ENCODE results near the gene MLLT11. TPM values are rescaled to one million over a fixed set of nuclear protein-coding genes. Genes with fewer than 3 reads are reported as not detected.

The MLLT11 gene
- total RNA-seq, 2 experiments from 2014 or later, result 4.7 to 4.8 TPM

GRCh38 chr1:151108331-151108730 lies 48.1 kb downstream of the MLLT11 start:
- Histone ChIP-seq H3K27ac (ENCODE audit: low read depth, low read length, poor library complexity, severe bottlenecking) (no peak overlapping the region), H3K9me3 (ENCODE audit: low read length) (no peaks in the 10 kb centered on the region), H3K36me3 (ENCODE audit: insufficient read depth, low read length) (peaks cover 5% of the 10 kb centered on the region; the same call in 1 of the 2 replicates), H2AFZ (ENCODE audit: low read length) (no peak overlapping the region), H4K20me1 (ENCODE audit: insufficient read depth, low read length) (no peaks in the 10 kb centered on the region), H3K4me1 (ENCODE audit: insufficient read depth, low read length, poor library complexity, severe bottlenecking) (no peaks in the 10 kb centered on the region), H3K4me2 (ENCODE audit: low read length) (no peak overlapping the region), H3K79me2 (ENCODE audit: insufficient read depth, low read depth, low read length) (no peaks in the 10 kb centered on the region), H3K9me2 (ENCODE audit: insufficient read depth, low read length) (no peaks in the 10 kb centered on the region), H3K4me3 (ENCODE audit: low read depth, low read length, poor library complexity, severe bottlenecking) (no peak overlapping the region)
- no peak for DNase-seq (ENCODE audit: low spot score)
- POLR2A ChIA-PET, result no interaction called here
- CTCF ChIA-PET (ENCODE audit: unreplicated experiment), result no interaction called here
- BruUV-seq (replicated peaks), result no TSS peak
- intact Hi-C loops (cut with micrococcal nuclease; ENCODE audit: unreplicated experiment), result no loop called here
- TF ChIP-seq EZH2phosphoT487 (IDR thresholded peaks at IDR 0.05; ENCODE audit: borderline replicate concordance, low read depth, low read length), result no peak
- TF ChIP-seq CTCF (conservative IDR thresholded peaks at IDR 0.05; ENCODE audit: low read length), result no peak

- Histone ChIP-seq H3K9me3 (ENCODE audit: low read length) (no peaks in the 10 kb centered on the region), H3K36me3 (ENCODE audit: insufficient read depth, low read length) (peaks cover 9% of the 10 kb centered on the region), H3K27ac (ENCODE audit: low read depth, low read length, poor library complexity, severe bottlenecking) (no peak overlapping the region), H3K79me2 (ENCODE audit: insufficient read depth, low read depth, low read length) (no peaks in the 10 kb centered on the region), H4K20me1 (ENCODE audit: insufficient read depth, low read length) (no peaks in the 10 kb centered on the region), H2AFZ (ENCODE audit: low read length) (no peak overlapping the region), H3K4me1 (ENCODE audit: insufficient read depth, low read length, poor library complexity, severe bottlenecking) (no peaks in the 10 kb centered on the region), H3K4me2 (ENCODE audit: low read length) (no peak overlapping the region), H3K9me2 (ENCODE audit: insufficient read depth, low read length) (no peaks in the 10 kb centered on the region), H3K4me3 (ENCODE audit: low read depth, low read length, poor library complexity, severe bottlenecking) (no peak overlapping the region)
- no peak for DNase-seq (ENCODE audit: low spot score)
- BruUV-seq (replicated peaks), result no TSS peak
- TF ChIP-seq CTCF (conservative IDR thresholded peaks at IDR 0.05; ENCODE audit: low read length), result no peak
- no peak for TF ChIP-seq EZH2phosphoT487 (IDR thresholded peaks at IDR 0.05; ENCODE audit: borderline replicate concordance, low read depth, low read length)
- CTCF ChIA-PET (ENCODE audit: unreplicated experiment), result interaction anchor here (0.6 kb wide), 1 partner anchor 477 kb away, joined by 4 read pairs; no protein-coding TSS in a partner anchor
- POLR2A ChIA-PET, result interaction anchor here (0.7 to 0.9 kb wide), 4 partner anchors 8 to 43 kb away, joined by 3 to 7 read pairs (median 4); partner anchors contain the start of gene GABPB2
- intact Hi-C loops (cut with micrococcal nuclease; ENCODE audit: unreplicated experiment), result no loop called here
Measured at GRCh38 chr1:151113877-151114276, 53.7 kb downstream of the MLLT11 start.

Small RNA genes lying within 50 kb of the gene (small RNA-seq; reads per million reads assigned to genes)
- not detected for gene RNU6-884P

Other genes starting within 250 kb of the MLLT11 start
- gene ARNT, start 183.8 kb upstream of the MLLT11 start, total RNA-seq (2014; rRNA removed; shearing (Covaris generic)), result 14.1 and 21.9 TPM in 2 replicates
- 29.7 and 32.6 TPM in 2 replicates for gene ARNT, start 183.8 kb upstream of the MLLT11 start, total RNA-seq (2022)
- not detected in 2 replicates for gene CTXND2, start 173.3 kb upstream of the MLLT11 start, total RNA-seq (2014; rRNA removed; shearing (Covaris generic))
- gene CTXND2, start 173.3 kb upstream of the MLLT11 start, total RNA-seq (2022), result not detected in 2 replicates
- 42.3 and 66.8 TPM in 2 replicates for gene SETDB1, start 134.0 kb upstream of the MLLT11 start, total RNA-seq (2014; rRNA removed; shearing (Covaris generic))
- gene SETDB1, start 134.0 kb upstream of the MLLT11 start, total RNA-seq (2022), result 73.6 and 81.1 TPM in 2 replicates
- 50.9 and 64.7 TPM in 2 replicates for gene CERS2, start 85.6 kb upstream of the MLLT11 start, total RNA-seq (2014; rRNA removed; shearing (Covaris generic))
- gene CERS2, start 85.6 kb upstream of the MLLT11 start, total RNA-seq (2022), result 92.8 and 96.6 TPM in 2 replicates
- gene ANXA9, start 78.1 kb upstream of the MLLT11 start, total RNA-seq (2014; rRNA removed; shearing (Covaris generic)), result 0.67 and 1.1 TPM in 2 replicates
- gene ANXA9, start 78.1 kb upstream of the MLLT11 start, total RNA-seq (2022), result 0.39 and 0.65 TPM in 2 replicates
- gene MINDY1, start 53.5 kb upstream of the MLLT11 start, total RNA-seq (2014; rRNA removed; shearing (Covaris generic)), result 3.8 and 8.5 TPM in 2 replicates
- gene MINDY1, start 53.5 kb upstream of the MLLT11 start, total RNA-seq (2022), result 10.2 and 13.8 TPM in 2 replicates
- 15.4 and 18.8 TPM in 2 replicates for gene PRUNE1, start 51.9 kb upstream of the MLLT11 start, total RNA-seq (2014; rRNA removed; shearing (Covaris generic))
- gene PRUNE1, start 51.9 kb upstream of the MLLT11 start, total RNA-seq (2022), result 20.4 and 20.8 TPM in 2 replicates
- 1.6 and 2.1 TPM in 2 replicates for gene BNIPL, start 23.8 kb upstream of the MLLT11 start, total RNA-seq (2014; rRNA removed; shearing (Covaris generic))
- 0.74 and 3.2 TPM in 2 replicates for gene BNIPL, start 23.8 kb upstream of the MLLT11 start, total RNA-seq (2022)
- 0.54 TPM in 1 of 2 replicates, not detected in the other for gene C1orf56, start 12.6 kb upstream of the MLLT11 start, total RNA-seq (2014; rRNA removed; shearing (Covaris generic))
- gene C1orf56, start 12.6 kb upstream of the MLLT11 start, total RNA-seq (2022), result 0.25 TPM in 1 of 2 replicates, not detected in the other
- gene CDC42SE1, start 775 bp upstream of the MLLT11 start, total RNA-seq (2014; rRNA removed; shearing (Covaris generic)), result 44.1 and 48.2 TPM in 2 replicates
- gene CDC42SE1, start 775 bp upstream of the MLLT11 start, total RNA-seq (2022), result 59.5 and 63.3 TPM in 2 replicates
- gene GABPB2, start 10.4 kb downstream of the MLLT11 start, total RNA-seq (2014; rRNA removed; shearing (Covaris generic)), result 14.7 and 17.2 TPM in 2 replicates
- gene GABPB2, start 10.4 kb downstream of the MLLT11 start, total RNA-seq (2022), result 18.2 and 20.0 TPM in 2 replicates
- 0.54 and 1.1 TPM in 2 replicates for gene SEMA6C, start 86.2 kb downstream of the MLLT11 start, total RNA-seq (2014; rRNA removed; shearing (Covaris generic))
- gene SEMA6C, start 86.2 kb downstream of the MLLT11 start, total RNA-seq (2022), result 1.9 and 2.0 TPM in 2 replicates
- 7.7 and 12.5 TPM in 2 replicates for gene TNFAIP8L2, start 96.3 kb downstream of the MLLT11 start, total RNA-seq (2014; rRNA removed; shearing (Covaris generic))
- gene TNFAIP8L2, start 96.3 kb downstream of the MLLT11 start, total RNA-seq (2022), result 9.0 and 9.2 TPM in 2 replicates
- 6.2 and 9.2 TPM in 2 replicates for gene LYSMD1, start 105.5 kb downstream of the MLLT11 start, total RNA-seq (2014; rRNA removed; shearing (Covaris generic))
- gene LYSMD1, start 105.5 kb downstream of the MLLT11 start, total RNA-seq (2022), result 3.4 and 3.7 TPM in 2 replicates
- gene SCNM1, start 105.7 kb downstream of the MLLT11 start, total RNA-seq (2014; rRNA removed; shearing (Covaris generic)), result 70.9 and 78.0 TPM in 2 replicates
- gene SCNM1, start 105.7 kb downstream of the MLLT11 start, total RNA-seq (2022), result 54.1 and 63.1 TPM in 2 replicates
- not detected in 2 replicates for gene TMOD4, start 115.6 kb downstream of the MLLT11 start, total RNA-seq (2014; rRNA removed; shearing (Covaris generic))
- gene TMOD4, start 115.6 kb downstream of the MLLT11 start, total RNA-seq (2022), result 1.4 and 2.4 TPM in 2 replicates
- gene VPS72, start 129.8 kb downstream of the MLLT11 start, total RNA-seq (2014; rRNA removed; shearing (Covaris generic)), result 51.1 and 65.9 TPM in 2 replicates
- gene VPS72, start 129.8 kb downstream of the MLLT11 start, total RNA-seq (2022), result 54.3 and 67.9 TPM in 2 replicates
- gene PIP5K1A, start 138.2 kb downstream of the MLLT11 start, total RNA-seq (2014; rRNA removed; shearing (Covaris generic)), result 42.9 and 50.5 TPM in 2 replicates
- gene PIP5K1A, start 138.2 kb downstream of the MLLT11 start, total RNA-seq (2022), result 75.8 and 85.3 TPM in 2 replicates
- gene PSMD4, start 194.3 kb downstream of the MLLT11 start, total RNA-seq (2014; rRNA removed; shearing (Covaris generic)), result 118 and 134 TPM in 2 replicates
- 137 and 150 TPM in 2 replicates for gene PSMD4, start 194.3 kb downstream of the MLLT11 start, total RNA-seq (2022)
- gene ZNF687, start 221.9 kb downstream of the MLLT11 start, total RNA-seq (2014; rRNA removed; shearing (Covaris generic)), result 18.0 and 20.9 TPM in 2 replicates
- 31.6 and 31.7 TPM in 2 replicates for gene ZNF687, start 221.9 kb downstream of the MLLT11 start, total RNA-seq (2022)

All from OCI-LY7 (cell line).